Stimulated activated CD4-positive, alpha-beta T cell treated with anti-CD3 and anti-CD28 coated beads, Interleukin-1b, Interleukin-23, amount 100 ng/mL, for 48 hours (primary cell): ENCODE measurements around the gene HLA-A.
A peak's percentile ranks its signal among the peaks of the same experiment; 100 is the strongest.
"Not testable (repeated sequence)": the region's sequence is repeated elsewhere in the genome, so short reads cannot be mapped to it uniquely, and the experiment has no call there.

Experiments
- DNase-seq: peaks from one replicate; pipeline ENCODE4 v3.0.0-alpha.2; 2020

HLA-A gene

GRCh38 chr6:29963697-29964096 is 21.4 kb downstream of the HLA-A start:
- not testable (repeated sequence) for DNase-seq

GRCh38 chr6:29964518-29964886 is 22.2 kb downstream of the HLA-A start:
- no peak for DNase-seq

GRCh38 chr6:29964887-29965562 is 22.7 kb downstream of the HLA-A start:
- DNase-seq = peak; percentile 73

- no peak for DNase-seq
Measured at GRCh38 chr6:29965563-29965872, 23.2 kb downstream of the HLA-A start.

GRCh38 chr6:29965873-29966601 is 23.7 kb downstream of the HLA-A start:
- DNase-seq = peak; percentile 55

GRCh38 chr6:29967379-29968010 is 25.2 kb downstream of the HLA-A start:
- no peak for DNase-seq

DNA sequence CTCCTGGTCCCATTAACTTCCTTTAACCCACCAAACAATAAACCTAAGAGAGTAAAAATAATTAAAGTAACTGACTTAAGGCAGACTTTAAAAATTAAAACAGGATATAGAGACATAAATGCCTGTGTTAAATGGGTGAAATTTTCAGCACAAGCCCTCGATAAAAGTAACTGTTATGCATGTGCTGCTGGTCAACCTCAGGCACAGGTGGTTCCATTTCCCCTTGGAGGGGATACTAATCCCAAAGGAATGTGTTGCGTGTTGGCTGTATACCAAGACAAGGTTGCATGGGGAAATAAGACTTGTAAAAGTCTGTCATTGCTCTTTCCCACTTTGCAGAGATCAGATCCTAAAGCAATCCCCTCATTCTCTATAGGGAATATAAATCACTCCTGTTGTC is 25.8 kb downstream of the HLA-A start:
- DNase-seq = no peak

DNA sequence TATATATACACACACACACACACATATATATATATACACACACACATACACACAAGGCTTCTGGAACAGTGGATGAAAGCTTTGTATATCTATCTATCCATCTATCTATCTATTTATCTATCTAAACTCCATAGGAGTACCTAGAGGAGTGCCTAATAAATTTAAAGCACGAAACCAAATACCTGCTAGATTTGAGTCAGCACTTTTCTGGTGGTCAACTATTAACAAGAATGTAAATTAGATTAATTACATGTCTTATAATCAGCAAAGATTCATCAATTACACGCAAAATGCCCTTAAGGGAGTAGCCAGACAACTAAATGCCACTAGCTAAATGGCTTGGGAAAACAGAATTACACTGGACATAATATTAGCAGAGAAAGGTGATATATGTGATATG is 26.6 kb downstream of the HLA-A start:
- no peak for DNase-seq

DNA sequence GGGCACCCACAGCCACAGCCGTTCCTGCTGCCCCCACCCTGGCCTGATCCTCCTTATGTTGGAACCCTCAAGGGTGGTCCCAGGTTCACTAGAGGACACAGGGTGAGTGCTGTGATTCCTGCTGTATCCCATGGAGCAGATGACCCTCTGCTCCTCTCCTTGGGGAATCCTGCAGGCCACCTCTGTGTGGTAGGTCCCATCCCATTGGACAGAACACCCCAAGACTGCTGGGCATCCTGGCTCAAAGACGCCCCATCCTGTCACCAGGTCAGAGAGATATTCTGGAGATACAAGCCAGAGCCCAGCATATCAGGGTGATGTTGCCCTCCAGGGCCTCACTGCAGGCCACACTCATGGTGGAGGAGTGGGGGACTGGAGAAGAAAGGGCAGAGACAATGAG is 28.4 kb downstream of the HLA-A start:
- no peak for DNase-seq

GRCh38 chr6:29974901-29975560 is 32.7 kb downstream of the HLA-A start:
- no peak for DNase-seq

DNA sequence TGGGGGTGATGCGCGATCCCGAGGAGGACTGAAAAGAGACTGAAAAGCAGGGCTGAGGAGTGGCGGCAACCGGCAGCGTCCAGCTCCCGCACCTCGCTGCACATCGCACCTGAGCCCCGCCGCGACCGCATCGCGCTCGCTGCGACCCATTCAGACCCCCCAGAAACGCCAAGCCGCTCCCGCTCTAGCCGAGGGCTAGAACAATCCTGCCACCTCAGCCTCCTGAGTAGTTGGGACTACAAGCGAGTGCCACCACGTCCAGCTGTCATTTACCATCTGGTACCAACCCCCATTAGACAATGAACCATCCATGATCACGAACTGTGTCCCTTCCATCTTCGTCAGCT is 33.2 kb downstream of the HLA-A start:
- no peak for DNase-seq

DNA sequence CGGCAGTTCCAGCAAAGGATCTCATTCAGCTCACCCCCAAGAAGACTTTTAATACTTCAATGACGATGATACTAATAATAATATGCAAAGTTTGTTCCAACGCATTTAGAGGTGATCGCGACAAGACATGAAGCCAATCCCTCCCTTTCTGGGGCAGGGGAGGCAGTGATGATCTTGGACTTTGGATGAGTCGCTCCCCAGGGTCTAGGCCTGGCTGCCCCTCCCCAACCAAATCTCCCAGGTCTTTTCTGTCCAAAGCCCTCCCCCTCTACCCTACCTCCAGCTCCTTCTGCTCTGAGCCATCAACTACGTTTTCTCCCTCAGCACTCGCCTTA is 33.9 kb downstream of the HLA-A start:
- no peak for DNase-seq

DNA sequence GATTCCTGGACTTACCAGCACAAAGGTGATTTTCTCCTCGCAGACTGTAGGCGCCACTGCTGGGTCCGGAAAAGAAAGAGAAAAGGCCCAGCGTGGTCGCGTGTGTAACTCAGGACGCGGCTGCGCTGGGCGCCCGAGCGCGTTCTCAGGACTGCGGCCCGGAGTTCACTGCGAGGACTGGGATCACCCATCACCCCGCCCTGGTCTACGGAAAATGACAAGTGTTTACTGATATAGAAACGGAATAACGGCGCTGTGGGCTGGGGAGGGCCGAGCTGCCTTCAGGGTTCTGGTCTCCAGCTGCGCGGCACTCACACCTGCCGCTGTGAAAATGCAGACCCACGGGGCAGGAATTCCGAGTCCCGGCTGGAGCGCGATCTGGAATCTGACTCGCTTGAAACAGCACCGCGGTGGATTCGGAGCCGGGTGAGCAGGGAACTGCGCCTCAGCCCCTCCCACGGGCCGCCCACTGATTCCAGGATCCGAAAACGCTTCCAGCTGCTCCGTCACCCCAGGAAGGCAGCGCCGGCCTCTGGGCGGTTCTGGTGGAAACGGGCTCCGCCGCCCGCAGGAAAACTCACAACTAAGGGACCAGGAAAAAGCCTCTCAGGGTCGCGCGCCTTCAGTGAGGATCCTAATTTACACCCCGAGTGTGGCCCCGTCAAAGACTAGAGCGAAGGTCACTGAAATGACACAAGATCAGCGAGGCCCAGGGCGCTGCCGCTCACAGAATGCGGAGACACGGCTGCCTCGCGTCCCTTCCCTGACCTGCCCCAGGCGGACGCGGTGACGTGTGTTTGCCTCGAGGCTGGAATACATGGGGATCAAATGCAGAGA is 34.5 kb downstream of the HLA-A start:
- DNase-seq = peak; percentile 49

- DNase-seq = no peak
Measured at GRCh38 chr6:29977425-29977727, 35.0 kb downstream of the HLA-A start.

DNA sequence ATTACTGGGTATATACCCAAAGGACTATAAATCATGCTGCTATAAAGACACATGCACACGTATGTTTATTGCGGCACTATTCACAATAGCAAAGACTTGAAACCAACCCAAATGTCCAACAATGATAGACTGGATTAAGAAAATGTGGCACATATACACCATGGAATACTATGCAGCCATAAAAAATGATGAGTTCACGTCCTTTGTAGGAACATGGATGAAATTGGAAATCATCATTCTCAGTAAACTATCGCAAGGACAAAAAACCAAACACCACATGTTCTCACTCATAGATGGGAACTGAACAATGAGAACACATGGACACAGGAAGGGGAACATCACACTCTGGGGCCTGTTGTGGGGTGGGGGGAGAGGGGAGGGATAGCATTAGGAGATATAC is 37.7 kb downstream of the HLA-A start:
- not testable (repeated sequence) for DNase-seq

- DNase-seq = no peak
Measured at GRCh38 chr6:29980511-29980910, 38.2 kb downstream of the HLA-A start.

- no peak for DNase-seq
Measured at GRCh38 chr6:29981211-29981812, 39.0 kb downstream of the HLA-A start.

- DNase-seq = no peak
Measured at GRCh38 chr6:29982097-29982496, 39.8 kb downstream of the HLA-A start.

GRCh38 chr6:29984232-29984631 is 41.9 kb downstream of the HLA-A start:
- DNase-seq = no peak

DNA sequence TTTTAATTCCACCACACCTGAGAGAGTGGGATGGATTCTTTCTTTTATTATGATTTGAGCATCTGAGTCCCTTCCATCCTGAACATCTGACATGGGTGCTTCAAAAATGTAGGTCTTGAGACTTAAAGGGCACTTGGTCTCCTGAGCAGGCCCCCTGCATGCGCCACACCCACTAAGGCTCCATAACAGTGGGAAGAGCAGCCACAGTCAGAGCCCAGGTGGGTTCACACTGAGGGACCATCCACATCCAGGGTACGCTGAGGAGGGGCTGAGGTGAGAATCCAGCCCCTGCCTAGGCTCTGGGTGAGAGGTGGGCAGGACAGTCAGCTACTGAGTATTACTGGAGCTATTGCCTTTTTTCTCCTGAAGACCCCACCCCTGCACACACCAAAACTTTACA is 42.7 kb downstream of the HLA-A start:
- DNase-seq = no peak

DNA sequence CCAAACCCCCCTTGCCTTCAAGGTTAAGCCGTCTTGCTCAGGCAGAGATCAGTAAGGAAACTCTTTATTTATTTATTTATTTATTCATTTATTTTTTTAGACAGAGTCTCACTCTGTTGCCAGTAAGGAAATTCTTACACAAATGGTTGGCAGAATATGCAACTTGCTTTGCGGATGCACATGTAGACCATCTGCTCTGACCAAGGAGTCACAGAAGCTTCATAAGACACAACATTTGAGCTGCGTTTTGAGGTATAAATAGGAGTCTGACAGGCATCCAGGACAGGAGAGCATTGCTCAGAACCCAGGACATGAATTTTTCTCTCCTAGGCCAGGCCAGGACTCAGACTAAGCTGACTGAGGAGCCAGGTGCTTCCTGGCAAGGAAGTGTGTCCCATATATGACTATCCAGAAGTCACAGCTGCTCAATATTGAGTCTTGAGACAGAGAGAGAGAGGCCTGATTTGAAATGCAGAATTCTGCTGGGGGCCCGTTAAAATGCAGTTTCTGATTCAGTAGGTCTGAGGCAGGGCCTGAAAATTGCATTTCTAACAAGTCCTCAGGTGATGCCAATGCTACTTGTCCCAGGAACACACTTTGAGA is 43.9 kb downstream of the HLA-A start:
- no peak for DNase-seq

- no peak for DNase-seq
Measured at GRCh38 chr6:29989211-29989610, 46.9 kb downstream of the HLA-A start.

- DNase-seq = no peak
Measured at GRCh38 chr6:29990931-29991330, 48.6 kb downstream of the HLA-A start.
